SK-N-SH (cell line): ENCODE data around the gene MAP4K4. TPM values are rescaled to one million over a fixed set of nuclear protein-coding genes. Genes with fewer than 3 reads are reported as not detected.

ENCODE experiments used
- CTCF ChIA-PET: fragments of 300-600, 350-600 bp; formaldehyde crosslinking; extraction: SDS; loops from one replicate; lab custom pipeline; 2021; lab: Yijun Ruan, JAX
- POLR2A ChIA-PET: fragments of 350-600 bp; sonication (Branson Sonifier 250); formaldehyde crosslinking; extraction: SDS; loops from one replicate; lab custom pipeline; 2020; ENCODE audit warnings: antibody characterized with exemption, inconsistent platforms; lab: Yijun Ruan, JAX
- DNase-seq: peaks from one replicate; pipeline ENCODE4 v3.0.0; 2012
- H2AFZ ChIP-seq: fragments of 200-600 bp; sonication (generic); 2 replicates; pipeline ENCODE4 v1.8.1; 2016; ENCODE audit warnings: antibody characterized with exemption, mild to moderate bottlenecking, low read depth
- H3F3A ChIP-seq: fragments of 200-600 bp; sonication (generic); replicated peaks from 2 replicates; pipeline ENCODE3; 2016; ENCODE audit warnings: antibody characterized with exemption, mild to moderate bottlenecking; ENCODE audit not compliant: insufficient read depth
- H3K27ac ChIP-seq, 2 experiments: fragments of 200-500 bp in 1 of 2; fragments of 200-600 bp in 1 of 2; sonication (Bioruptor generic) in 1 of 2; sonication (generic), shearing (Covaris generic) in 1 of 2; 2 replicates each; pipeline versions ENCODE4 v1.5.1 to v1.6.1; 2014 to 2016; ENCODE audit warnings: low read depth in 2 of 2, inconsistent platforms in 1 of 2, low read length in 1 of 2, mild to moderate bottlenecking in 1 of 2, mixed read lengths in 1 of 2
- H3K27me3 ChIP-seq: fragments of 200-600 bp; sonication (generic), shearing (Covaris generic); 2 replicates; pipeline ENCODE4 v1.6.1; 2016; ENCODE audit warnings: mixed run types; ENCODE audit not compliant: insufficient read depth
- H3K36me3 ChIP-seq, 2 experiments: fragments of 200-500 bp in 1 of 2; fragments of 200-600 bp in 1 of 2; sonication (Bioruptor generic) in 1 of 2; sonication (generic) in 1 of 2; replicated peaks in 1 of 2; 2 replicates each; pipeline versions ENCODE3 to v1.5.1; 2014 to 2016; ENCODE audit warnings: low read length in 1 of 2, mild to moderate bottlenecking in 1 of 2; ENCODE audit not compliant: insufficient read depth in 2 of 2, control insufficient read depth in 1 of 2
- H3K4me1 ChIP-seq, 2 experiments: fragments of 200-500 bp in 1 of 2; fragments of 200-600 bp in 1 of 2; sonication (Bioruptor generic) in 1 of 2; sonication (generic), shearing (Covaris generic) in 1 of 2; 2 replicates each; pipeline versions ENCODE4 v1.5.1 to v1.6.1; 2014 to 2016; ENCODE audit warnings: low read depth in 1 of 2, low read length in 1 of 2, mixed run types in 1 of 2; ENCODE audit not compliant: insufficient read depth in 2 of 2, control insufficient read depth in 1 of 2
- H3K4me2 ChIP-seq: fragments of 200-600 bp; sonication (generic), shearing (Covaris generic); 2 replicates; pipeline ENCODE4 v1.6.1; 2017; ENCODE audit warnings: mixed run types
- H3K4me3 ChIP-seq, 2 experiments: fragments of 200-500 bp in 1 of 2; fragments of 200-600 bp in 1 of 2; sonication (Bioruptor generic) in 1 of 2; sonication (generic), shearing (Covaris generic) in 1 of 2; 2 replicates each; pipeline versions ENCODE4 v1.5.1 to v1.8.1; 2014 to 2016; ENCODE audit warnings: low read depth in 2 of 2, inconsistent platforms in 1 of 2, low read length in 1 of 2, mild to moderate bottlenecking in 1 of 2, mixed read lengths in 1 of 2, moderate library complexity in 1 of 2
- H3K79me2 ChIP-seq: fragments of 200-600 bp; sonication (generic); 2 replicates; pipeline ENCODE4 v1.8.1; 2017; ENCODE audit warnings: mild to moderate bottlenecking; ENCODE audit not compliant: insufficient read depth
- H3K9ac ChIP-seq: fragments of 200-600 bp; sonication (generic); 2 replicates; pipeline ENCODE4 v1.6.1; 2017; ENCODE audit warnings: mixed run types
- H3K9me2 ChIP-seq: fragments of 200-600 bp; sonication (generic); 2 replicates; pipeline ENCODE4 v1.6.1; 2017; ENCODE audit warnings: mixed run types
- H3K9me3 ChIP-seq: fragments of 200-600 bp; sonication (generic); 2 replicates; pipeline ENCODE4 v1.6.1; 2017; ENCODE audit warnings: mixed run types, mild to moderate bottlenecking, moderate library complexity
- H4K20me1 ChIP-seq: fragments of 200-600 bp; sonication (generic); 2 replicates; pipeline ENCODE4 v1.6.1; 2017; ENCODE audit warnings: mild to moderate bottlenecking, mixed run types; ENCODE audit not compliant: insufficient read depth
- CHD2 ChIP-seq: fragments of 150-350 bp; IDR thresholded peaks from 2 replicates; pipeline ENCODE4 v1.6.1; 2018; ENCODE audit warnings: low read length; ENCODE audit not compliant: partially characterized antibody
- ELF1 ChIP-seq: IDR thresholded peaks from 2 replicates; pipeline ENCODE4 v1.4.0; 2012
- EP300 ChIP-seq, 2 experiments: IDR thresholded peaks; 2 replicates each; pipeline versions ENCODE4 v1.4.0 to v1.6.1; 2012; ENCODE audit warnings: borderline replicate concordance in 1 of 2, low read depth in 1 of 2, low read length in 1 of 2
- FOSL2 ChIP-seq: IDR thresholded peaks from 2 replicates; pipeline ENCODE4 v1.4.0; 2012; ENCODE audit warnings: low read depth, mild to moderate bottlenecking, moderate library complexity, borderline replicate concordance
- FOXJ3 ChIP-seq: sonication (generic); formaldehyde crosslinking; IDR thresholded peaks from 2 replicates; pipeline ENCODE4 v1.5.1; 2020; ENCODE audit warnings: mild to moderate bottlenecking, missing genetic modification reagents
- FOXM1 ChIP-seq: IDR thresholded peaks from 2 replicates; pipeline ENCODE4 v1.4.0; 2012; ENCODE audit warnings: low read depth, mild to moderate bottlenecking
- GATA2 ChIP-seq: sonication (generic); formaldehyde crosslinking; IDR thresholded peaks from 2 replicates; pipeline ENCODE4 v1.5.0; 2020; ENCODE audit warnings: mild to moderate bottlenecking, missing genetic modification reagents
- MAX ChIP-seq: IDR thresholded peaks from 2 replicates; pipeline ENCODE4 v1.4.0; 2012; ENCODE audit warnings: low read depth
- MEF2A ChIP-seq: IDR thresholded peaks from 2 replicates; pipeline ENCODE4 v1.4.0; 2012; ENCODE audit warnings: low read depth, borderline replicate concordance
- POLR2AphosphoS5 ChIP-seq: IDR thresholded peaks from 2 replicates; pipeline ENCODE4 v1.6.1; 2012; ENCODE audit warnings: low read depth, low read length
- RAD21 ChIP-seq: IDR thresholded peaks from 2 replicates; pipeline ENCODE4 v1.6.1; 2012; ENCODE audit warnings: mild to moderate bottlenecking, low read length
- REST ChIP-seq: IDR thresholded peaks from 2 replicates; pipeline ENCODE4 v1.6.1; 2012; ENCODE audit warnings: mild to moderate bottlenecking, low read depth, low read length, moderate library complexity
- RFX5 ChIP-seq: IDR thresholded peaks from 2 replicates; pipeline ENCODE4 v1.6.1; 2012; ENCODE audit warnings: mild to moderate bottlenecking, improper control_type of control experiment, low read length
- RXRA ChIP-seq: IDR thresholded peaks from 2 replicates; pipeline ENCODE4 v1.4.0; 2012; ENCODE audit warnings: low read depth, mild to moderate bottlenecking, borderline replicate concordance
- SMC3 ChIP-seq: IDR thresholded peaks from 2 replicates; pipeline ENCODE4 v1.6.1; 2012; ENCODE audit warnings: low read depth, low read length, improper control_type of control experiment
- TCF12 ChIP-seq: IDR thresholded peaks from 2 replicates; pipeline ENCODE4 v1.4.0; 2012
- YY1 ChIP-seq: IDR thresholded peaks from 2 replicates; pipeline ENCODE4 v1.4.0; 2012; ENCODE audit warnings: low read depth, mild to moderate bottlenecking
- WGBS: methylation state at CpG from one replicate; pipeline ENCODE4 v1.1.6; 2017; ENCODE audit warnings: low lambda C conversion rate; 5-methylcytosine and 5-hydroxymethylcytosine counted together
- polyA plus RNA-seq, 3 experiments: library from polyadenylated mRNA; depleted of rRNA; stranded (reverse); fragments of >200 nt; gene quantifications; 2 replicates each; pipeline ENCODE4 v1.2.3, GENCODE V29; 2012
- TF ChIP-seq, protein P1 (sequence below): fragments of 150-350 bp; IDR thresholded peaks from 2 replicates; pipeline ENCODE4 v1.6.1; 2016; ENCODE audit warnings: mild to moderate bottlenecking, low read depth, low read length
- TF ChIP-seq, protein P2 (sequence below): fragments of 150-350 bp; IDR thresholded peaks from 2 replicates; pipeline ENCODE4 v1.6.1; 2017; ENCODE audit warnings: antibody characterized with exemption, low read length, low read depth, borderline replicate concordance
- TF ChIP-seq, protein P3 (sequence below): IDR thresholded peaks from 2 replicates; pipeline ENCODE4 v1.4.0; 2012; ENCODE audit warnings: low read depth, borderline replicate concordance
- TF ChIP-seq, protein P4 (sequence below): IDR thresholded peaks from 2 replicates; pipeline ENCODE4 v1.4.0; 2012; ENCODE audit warnings: low read depth, borderline replicate concordance
- TF ChIP-seq, protein P5 (sequence below): fragments of 200-600 bp; sonication (generic); IDR thresholded peaks from 2 replicates; pipeline ENCODE4 v1.6.1; 2017; ENCODE audit warnings: antibody characterized with exemption, mild to moderate bottlenecking, moderate library complexity

MAP4K4 gene
- polyA plus RNA-seq, 1 of the 3 experiments (the other 2 are of a cell fraction), result 72.9 TPM

- Histone ChIP-seq H3F3A (peaks cover 25% of the 10 kb centered on the region), H3K9me3 (no peaks in the 10 kb centered on the region), H3K9ac (no peak overlapping the region), H3K79me2 (peaks cover 100% of the 10 kb centered on the region), H3K4me2 (no peak overlapping the region), H3K27me3 (no peaks in the 10 kb centered on the region), H2AFZ (no peak overlapping the region), H3K36me3 (no peaks in the 10 kb centered on the region), H3K27ac (peak overlapping the region; percentile 8 to 19; a peak in 2 of 4 replicates), H3K4me3 (no peak overlapping the region), H3K9me2 (no peaks in the 10 kb centered on the region), H3K4me1 (peaks cover 26 to 56% of the 10 kb centered on the region in 2 experiments), H4K20me1 (peaks cover 96% of the 10 kb centered on the region)
- WGBS, result 58% methylated on average over 2 of the region's 2 CpGs
- ChIA-PET CTCF (interaction anchor here (0.7 to 5.5 kb wide), 23 partner anchors 8 to 437 kb away, joined by 3 to 53 read pairs (median 4); no protein-coding TSS in a partner anchor), POLR2A (interaction anchor here (1.1 kb wide), 1 partner anchor 74 kb away, joined by 4 read pairs; no protein-coding TSS in a partner anchor)
- peak; percentile 41 for DNase-seq
- TF ChIP-seq FOXM1 (no peak), FOXJ3 (CRISPR knock-in tag) (no peak), FOSL2 (no peak), REST (no peak), RXRA (no peak), POLR2AphosphoS5 (no peak), RFX5 (no peak), ELF1 (no peak), RAD21 (peak; percentile 57), CHD2 (no peak), SMC3 (peak; percentile 56), TCF12 (0 out of 2 replicates have a peak, but pooled peaks have one; percentile 27), GATA2 (no peak), MEF2A (no peak), MAX (no peak), YY1 (no peak), EP300 (IDR thresholded peaks at IDR 0.05; ENCODE audit: borderline replicate concordance in 1 of 2, low read depth in 1 of 2, low read length in 1 of 2) (no peak)
- TF ChIP-seq, protein P1, sequence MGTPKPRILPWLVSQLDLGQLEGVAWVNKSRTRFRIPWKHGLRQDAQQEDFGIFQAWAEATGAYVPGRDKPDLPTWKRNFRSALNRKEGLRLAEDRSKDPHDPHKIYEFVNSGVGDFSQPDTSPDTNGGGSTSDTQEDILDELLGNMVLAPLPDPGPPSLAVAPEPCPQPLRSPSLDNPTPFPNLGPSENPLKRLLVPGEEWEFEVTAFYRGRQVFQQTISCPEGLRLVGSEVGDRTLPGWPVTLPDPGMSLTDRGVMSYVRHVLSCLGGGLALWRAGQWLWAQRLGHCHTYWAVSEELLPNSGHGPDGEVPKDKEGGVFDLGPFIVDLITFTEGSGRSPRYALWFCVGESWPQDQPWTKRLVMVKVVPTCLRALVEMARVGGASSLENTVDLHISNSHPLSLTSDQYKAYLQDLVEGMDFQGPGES, result no peak
- TF ChIP-seq, protein P2, sequence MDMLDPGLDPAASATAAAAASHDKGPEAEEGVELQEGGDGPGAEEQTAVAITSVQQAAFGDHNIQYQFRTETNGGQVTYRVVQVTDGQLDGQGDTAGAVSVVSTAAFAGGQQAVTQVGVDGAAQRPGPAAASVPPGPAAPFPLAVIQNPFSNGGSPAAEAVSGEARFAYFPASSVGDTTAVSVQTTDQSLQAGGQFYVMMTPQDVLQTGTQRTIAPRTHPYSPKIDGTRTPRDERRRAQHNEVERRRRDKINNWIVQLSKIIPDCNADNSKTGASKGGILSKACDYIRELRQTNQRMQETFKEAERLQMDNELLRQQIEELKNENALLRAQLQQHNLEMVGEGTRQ, result no peak
- TF ChIP-seq, protein P3, sequence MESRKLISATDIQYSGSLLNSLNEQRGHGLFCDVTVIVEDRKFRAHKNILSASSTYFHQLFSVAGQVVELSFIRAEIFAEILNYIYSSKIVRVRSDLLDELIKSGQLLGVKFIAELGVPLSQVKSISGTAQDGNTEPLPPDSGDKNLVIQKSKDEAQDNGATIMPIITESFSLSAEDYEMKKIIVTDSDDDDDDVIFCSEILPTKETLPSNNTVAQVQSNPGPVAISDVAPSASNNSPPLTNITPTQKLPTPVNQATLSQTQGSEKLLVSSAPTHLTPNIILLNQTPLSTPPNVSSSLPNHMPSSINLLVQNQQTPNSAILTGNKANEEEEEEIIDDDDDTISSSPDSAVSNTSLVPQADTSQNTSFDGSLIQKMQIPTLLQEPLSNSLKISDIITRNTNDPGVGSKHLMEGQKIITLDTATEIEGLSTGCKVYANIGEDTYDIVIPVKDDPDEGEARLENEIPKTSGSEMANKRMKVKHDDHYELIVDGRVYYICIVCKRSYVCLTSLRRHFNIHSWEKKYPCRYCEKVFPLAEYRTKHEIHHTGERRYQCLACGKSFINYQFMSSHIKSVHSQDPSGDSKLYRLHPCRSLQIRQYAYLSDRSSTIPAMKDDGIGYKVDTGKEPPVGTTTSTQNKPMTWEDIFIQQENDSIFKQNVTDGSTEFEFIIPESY, result no peak
- TF ChIP-seq, protein P4, sequence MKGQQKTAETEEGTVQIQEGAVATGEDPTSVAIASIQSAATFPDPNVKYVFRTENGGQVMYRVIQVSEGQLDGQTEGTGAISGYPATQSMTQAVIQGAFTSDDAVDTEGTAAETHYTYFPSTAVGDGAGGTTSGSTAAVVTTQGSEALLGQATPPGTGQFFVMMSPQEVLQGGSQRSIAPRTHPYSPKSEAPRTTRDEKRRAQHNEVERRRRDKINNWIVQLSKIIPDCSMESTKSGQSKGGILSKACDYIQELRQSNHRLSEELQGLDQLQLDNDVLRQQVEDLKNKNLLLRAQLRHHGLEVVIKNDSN, result no peak
- TF ChIP-seq, protein P5, sequence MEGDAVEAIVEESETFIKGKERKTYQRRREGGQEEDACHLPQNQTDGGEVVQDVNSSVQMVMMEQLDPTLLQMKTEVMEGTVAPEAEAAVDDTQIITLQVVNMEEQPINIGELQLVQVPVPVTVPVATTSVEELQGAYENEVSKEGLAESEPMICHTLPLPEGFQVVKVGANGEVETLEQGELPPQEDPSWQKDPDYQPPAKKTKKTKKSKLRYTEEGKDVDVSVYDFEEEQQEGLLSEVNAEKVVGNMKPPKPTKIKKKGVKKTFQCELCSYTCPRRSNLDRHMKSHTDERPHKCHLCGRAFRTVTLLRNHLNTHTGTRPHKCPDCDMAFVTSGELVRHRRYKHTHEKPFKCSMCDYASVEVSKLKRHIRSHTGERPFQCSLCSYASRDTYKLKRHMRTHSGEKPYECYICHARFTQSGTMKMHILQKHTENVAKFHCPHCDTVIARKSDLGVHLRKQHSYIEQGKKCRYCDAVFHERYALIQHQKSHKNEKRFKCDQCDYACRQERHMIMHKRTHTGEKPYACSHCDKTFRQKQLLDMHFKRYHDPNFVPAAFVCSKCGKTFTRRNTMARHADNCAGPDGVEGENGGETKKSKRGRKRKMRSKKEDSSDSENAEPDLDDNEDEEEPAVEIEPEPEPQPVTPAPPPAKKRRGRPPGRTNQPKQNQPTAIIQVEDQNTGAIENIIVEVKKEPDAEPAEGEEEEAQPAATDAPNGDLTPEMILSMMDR, result peak; percentile 57
Measured at GRCh38 chr2:101770726-101771125, 73.2 kb downstream of the MAP4K4 start.
